HG02870 (cell line): ENCODE data around the gene CMTM7.

Source experiments
- ATAC-seq: cut with Tn5 transposase; IDR thresholded peaks from one replicate; pipeline ENCODE4 v1.9.1; 2021; ENCODE audit warnings: mild to moderate bottlenecking, moderate library complexity; ENCODE audit not compliant: unreplicated experiment

CMTM7 gene, protein sequence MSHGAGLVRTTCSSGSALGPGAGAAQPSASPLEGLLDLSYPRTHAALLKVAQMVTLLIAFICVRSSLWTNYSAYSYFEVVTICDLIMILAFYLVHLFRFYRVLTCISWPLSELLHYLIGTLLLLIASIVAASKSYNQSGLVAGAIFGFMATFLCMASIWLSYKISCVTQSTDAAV

GRCh38 chr3:32391643-32392535 lies at the start of gene CMTM7:
CMTM7 (plus strand) TSS chr3:32391853; CDS start chr3:32391907, 54 bp downstream.
- ATAC-seq = no peak

DNA sequence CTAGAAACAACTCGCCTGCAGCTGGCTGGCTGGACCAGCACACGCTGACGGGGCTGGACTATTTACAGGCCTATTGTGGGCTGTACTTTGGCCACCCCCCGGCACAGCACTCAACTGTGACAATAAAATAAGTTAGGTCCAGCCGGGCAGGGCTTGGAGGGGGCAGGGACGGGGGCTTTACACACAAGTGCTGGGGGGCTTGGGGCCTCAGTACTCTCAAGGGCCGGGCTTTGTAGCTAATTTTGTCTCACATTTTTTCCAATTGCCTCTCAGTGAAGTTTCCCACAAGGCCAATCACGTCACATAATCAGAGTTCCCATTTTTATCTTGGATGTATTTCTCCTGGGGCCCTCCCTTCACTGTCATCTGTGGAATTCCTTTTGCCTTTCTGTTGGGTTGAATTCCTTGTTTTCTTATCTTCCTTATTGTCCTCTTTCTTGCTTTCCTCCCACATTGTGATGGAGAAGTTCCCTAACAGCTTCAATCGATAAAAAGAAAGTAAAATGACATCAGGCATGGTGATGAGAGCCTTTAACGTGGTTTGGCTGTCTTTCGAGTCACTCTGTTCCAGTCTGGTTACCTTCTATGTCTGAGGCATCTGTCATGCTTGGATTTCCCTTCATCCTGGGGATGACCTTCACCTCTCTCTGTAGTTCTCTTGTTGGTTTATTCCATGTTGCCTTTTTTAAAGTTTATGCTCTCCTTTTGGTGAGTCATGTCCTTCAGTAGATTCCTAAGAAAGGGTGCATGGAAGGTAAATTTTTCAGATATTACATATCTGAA lies 44.1 kb upstream of the CMTM7 start:
- ATAC-seq = no peak

GRCh38 chr3:32349184-32349583 lies 42.5 kb upstream of the CMTM7 start:
- no peak for ATAC-seq

DNA sequence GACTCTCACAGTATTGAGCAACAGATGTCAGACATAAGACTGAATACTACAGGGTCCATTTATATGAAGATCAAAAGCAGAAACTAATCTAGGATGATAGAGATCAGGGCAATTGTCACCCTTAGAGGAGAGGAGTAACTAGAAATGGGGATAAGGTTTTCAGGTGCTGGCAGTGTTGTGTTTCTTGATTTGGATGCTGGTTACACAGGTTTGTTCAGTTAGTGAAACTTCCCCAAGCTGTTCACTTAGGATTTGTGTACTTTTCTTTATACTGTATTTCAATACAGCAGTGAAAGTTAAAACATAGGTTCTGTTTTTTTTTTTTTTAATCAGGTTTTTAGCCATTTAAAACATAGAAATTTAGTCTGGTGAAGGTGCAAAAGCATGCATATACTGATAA lies 39.1 kb upstream of the CMTM7 start:
- no peak for ATAC-seq

DNA sequence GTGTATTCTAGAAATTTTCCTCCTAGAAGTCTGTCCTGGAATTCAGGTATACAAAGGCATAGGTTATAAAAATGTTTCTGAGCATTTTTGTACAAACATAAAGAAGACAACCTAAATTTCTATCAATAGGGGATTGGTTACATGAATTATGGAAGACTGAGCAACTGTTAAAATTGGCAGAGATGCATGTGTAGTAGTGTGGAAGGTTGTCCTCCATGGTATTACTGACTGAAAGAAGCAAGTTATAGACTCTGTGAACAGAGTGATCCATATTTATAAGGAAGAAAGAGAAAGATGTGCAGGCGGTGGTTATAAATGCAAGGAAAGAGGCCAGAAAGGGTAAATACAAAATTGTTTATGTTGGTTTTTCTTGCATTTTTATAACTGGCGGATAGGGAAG lies 38.3 kb upstream of the CMTM7 start:
- no peak for ATAC-seq

DNA sequence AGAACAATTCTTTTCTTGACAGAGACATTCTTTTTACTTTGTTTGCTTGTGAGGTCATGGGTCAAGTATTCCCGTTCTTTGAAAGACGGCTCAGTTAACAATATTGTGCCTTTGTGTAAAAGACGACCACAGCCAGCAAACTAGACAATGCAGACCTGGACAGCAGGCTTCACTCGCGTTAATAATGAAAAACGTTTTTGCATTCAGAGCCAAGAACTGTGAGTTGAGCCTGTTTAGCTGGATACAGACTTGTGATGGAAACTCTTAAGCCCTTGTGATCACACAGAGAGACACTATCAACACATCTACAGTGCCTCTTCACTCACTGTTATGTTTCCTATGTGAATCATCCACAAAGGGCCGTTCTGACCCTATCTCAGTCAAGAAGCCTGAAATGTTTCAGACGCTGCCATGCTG lies 37.3 kb upstream of the CMTM7 start:
- ATAC-seq = no peak

DNA sequence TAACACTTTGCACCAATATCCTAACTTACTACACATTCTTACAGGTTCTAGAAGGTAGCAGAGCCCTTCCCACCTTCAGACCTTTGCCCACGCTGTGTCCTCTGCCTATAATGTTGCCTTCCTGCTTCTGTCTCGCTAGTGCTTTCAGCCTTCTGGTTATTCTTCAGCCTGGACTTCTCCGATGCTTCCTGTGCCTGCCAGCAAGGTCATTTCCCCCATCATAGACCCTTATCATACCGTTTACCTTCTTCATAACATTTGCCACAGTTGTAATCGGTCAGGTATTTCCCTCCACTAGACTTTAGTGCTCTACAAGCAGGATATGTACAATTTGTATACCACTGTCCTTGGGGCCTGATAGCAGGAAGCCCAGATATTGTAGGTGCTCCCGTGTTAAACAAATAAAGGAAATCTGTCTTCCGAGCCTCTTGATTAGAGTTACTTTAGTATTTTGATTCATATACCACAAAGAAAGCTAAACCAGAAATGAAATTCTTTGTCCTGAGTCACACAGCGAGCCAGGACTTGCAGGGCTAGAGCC lies 35.8 kb upstream of the CMTM7 start:
- ATAC-seq = no peak

- no peak for ATAC-seq
Measured at GRCh38 chr3:32359766-32360492, 31.7 kb upstream of the CMTM7 start.

- no peak for ATAC-seq
Measured at GRCh38 chr3:32360493-32360827, 31.2 kb upstream of the CMTM7 start.

DNA sequence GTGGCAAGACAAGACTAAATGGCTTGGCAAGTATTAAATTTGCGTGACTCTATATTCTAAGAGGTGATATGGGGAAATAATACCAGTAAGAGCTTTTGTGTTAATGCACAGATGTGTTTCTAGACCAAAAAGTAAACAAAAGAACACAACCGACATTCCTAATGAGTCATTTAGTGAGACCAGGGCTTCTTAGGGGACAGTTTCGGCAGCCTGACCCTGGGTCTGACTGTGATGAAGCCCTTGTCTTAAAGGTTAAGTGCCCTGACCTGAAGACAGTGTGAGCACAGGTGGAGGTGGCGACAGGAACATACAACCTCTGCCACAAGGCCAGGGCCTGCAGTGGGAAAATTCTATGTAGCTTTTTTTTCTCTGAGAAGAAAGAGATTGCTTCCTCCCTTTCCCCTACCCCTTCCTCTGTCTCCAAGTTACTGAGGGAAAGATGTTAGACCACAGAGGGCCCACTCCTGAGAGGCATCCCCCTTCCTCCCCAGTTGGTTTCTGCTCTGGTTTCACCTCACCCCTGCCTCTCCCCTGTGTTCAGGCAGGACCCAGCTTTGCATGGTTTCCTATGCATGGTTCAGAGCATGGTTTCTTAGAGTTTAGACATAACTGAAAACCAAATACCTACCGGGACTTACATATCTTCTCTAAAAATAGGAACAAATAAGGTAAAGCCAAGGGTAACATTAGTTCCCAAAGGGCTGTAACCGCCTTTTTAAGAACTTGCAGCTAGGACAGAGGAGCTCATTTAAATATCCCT lies 24.8 kb upstream of the CMTM7 start:
- ATAC-seq = peak; percentile 79

GRCh38 chr3:32367442-32367841 lies 24.2 kb upstream of the CMTM7 start:
- ATAC-seq = no peak

DNA sequence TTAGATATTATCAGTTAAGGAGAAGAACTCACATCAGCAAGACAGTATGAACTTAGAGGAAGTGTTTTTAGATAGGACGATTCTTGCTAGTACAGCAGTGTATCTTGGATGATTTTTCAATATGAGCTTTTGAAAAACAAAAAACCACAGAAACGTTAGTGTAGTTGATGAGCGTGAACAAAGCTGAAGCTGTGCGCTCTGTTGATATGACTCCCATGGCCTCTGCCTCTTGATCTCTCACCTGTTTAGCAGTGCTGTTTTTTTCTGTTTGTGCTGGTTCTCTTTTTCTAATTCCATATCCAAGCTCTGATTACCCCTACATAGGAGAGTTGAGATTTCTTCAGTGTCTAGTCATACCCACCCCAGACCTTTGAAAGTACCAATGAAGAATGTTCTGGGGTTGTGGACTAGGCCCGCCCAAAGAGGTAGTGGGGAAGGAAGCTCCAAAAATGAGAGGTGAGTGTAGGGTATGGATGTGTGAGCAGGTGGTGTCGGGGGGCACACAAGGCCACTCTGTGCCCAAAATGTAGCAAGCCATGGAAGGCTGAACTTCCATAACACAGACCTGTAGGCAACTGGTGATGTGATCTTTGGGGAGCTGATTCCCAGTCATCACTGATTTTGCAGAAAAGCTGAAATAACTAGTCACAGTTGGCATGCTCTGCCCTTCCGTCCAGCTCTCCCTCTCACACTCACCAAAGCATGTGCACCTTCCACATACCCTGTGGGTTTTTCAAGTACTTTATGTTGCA lies 20.0 kb upstream of the CMTM7 start:
- no peak for ATAC-seq

DNA sequence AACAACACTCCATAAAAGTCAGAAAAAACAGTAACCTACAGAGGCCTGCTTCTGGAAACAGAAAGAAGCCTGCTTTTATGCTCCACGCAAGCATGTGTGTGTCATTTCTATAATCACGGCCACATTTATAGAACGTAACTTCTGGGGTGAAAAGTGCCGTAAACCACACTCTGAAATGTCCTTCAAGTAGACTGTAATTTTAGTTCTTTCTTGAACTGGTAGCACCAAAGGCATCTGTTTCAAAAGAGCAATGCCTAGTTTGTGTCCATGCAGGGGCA lies 19.5 kb upstream of the CMTM7 start:
- ATAC-seq = no peak

DNA sequence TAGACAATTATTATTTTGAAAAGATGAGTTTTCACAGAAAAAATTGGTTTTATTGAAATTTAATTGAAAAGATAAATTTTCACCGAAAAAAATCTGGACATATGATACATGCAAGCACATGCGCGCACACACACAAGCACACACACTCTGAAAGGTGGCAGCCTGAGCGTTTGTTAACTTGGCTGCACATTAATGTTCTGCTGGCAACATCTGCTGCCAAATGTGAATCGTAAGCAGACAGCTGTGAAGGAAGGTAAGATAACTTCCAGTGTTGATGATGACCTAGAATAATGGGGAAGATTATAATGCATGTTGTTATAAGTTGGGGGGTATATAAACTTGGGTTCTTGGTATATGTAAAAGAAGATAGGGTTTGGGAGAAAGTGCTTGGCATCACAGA lies 18.4 kb upstream of the CMTM7 start:
- no peak for ATAC-seq

GRCh38 chr3:32373844-32374243 lies 17.8 kb upstream of the CMTM7 start:
- ATAC-seq = no peak

GRCh38 chr3:32374788-32375595 lies 16.7 kb upstream of the CMTM7 start:
- peak; percentile 69 for ATAC-seq

DNA sequence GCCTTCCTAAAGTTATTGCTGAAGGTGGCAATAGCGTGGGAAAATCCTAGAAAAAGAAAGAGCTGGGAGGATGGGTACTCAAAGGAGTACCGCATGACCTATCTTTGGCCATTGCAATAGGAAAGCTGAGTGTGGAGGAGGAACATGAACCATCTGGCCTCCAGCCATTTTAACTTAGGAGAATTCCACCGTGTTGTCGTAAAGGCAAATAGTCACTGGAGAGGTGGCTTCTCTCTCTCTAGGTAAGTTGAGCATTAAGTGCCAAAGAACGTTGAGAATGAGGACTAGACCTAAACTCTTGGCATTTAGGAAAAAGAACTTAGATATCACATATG lies 16.1 kb upstream of the CMTM7 start:
- no peak for ATAC-seq

DNA sequence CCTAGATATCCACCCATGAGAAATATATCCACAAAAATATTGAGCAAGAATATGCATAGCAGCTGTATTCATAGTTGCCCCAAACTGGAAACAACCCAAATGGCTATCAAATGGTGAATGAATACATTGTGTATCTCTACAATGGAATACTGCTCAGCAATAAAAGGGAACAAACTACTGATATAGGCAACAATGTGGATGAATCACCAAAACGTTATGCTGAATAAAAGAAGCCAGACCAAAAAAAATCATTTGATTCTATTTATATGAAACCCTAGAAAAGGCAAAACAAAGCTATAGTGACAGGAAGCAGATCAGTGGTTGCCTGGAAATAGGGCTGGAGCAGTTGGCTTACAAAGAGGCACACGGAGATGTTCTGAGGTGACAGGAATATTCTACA lies 15.5 kb upstream of the CMTM7 start:
- no peak for ATAC-seq
